Kasumi-1 (cell line): ENCODE results near the gene MYO18A.
"Not testable (repeated sequence)": the region's sequence is repeated elsewhere in the genome, so short reads cannot be mapped to it uniquely, and the experiment has no call there.

Experiments used
- DNase-seq, 2 experiments: peaks; one replicate each; lab custom pipeline; 2025; lab: John Stamatoyannopoulos, UW

The MYO18A gene

GRCh38 chr17:29149431-29150064, 30.6 kb downstream of the MYO18A start:
- no peak for DNase-seq

- DNase-seq, result peak; percentile 88 to 91
Observed at GRCh38 chr17:29148790-29149430, 31.3 kb downstream of the MYO18A start.

GRCh38 chr17:29148257-29148789, 31.9 kb downstream of the MYO18A start:
- DNase-seq, result peak in 1 of 2 experiments; percentile 82

DNA sequence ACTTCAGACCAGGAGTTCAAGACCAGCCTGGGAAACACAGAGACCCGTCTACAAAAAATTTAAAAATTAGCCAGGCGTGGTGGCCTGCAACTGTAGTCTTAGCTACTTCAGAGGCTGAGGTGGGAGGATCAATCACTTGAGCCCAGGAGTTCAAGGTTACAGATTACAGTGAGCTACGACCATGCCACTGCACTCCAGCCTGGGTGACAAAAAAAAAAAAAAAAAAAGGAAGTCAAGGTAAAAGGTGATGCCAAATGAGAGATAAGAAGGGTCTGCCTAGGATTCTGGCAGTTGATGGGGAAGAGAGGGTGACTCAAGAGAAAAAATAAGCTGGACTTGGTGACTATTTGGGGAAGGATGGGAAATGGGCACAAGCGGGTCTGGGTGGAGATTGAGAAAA, 32.5 kb downstream of the MYO18A start:
- DNase-seq, result no peak

- not testable (repeated sequence) for DNase-seq
Observed at GRCh38 chr17:29147228-29147627, 33.0 kb downstream of the MYO18A start.

DNA sequence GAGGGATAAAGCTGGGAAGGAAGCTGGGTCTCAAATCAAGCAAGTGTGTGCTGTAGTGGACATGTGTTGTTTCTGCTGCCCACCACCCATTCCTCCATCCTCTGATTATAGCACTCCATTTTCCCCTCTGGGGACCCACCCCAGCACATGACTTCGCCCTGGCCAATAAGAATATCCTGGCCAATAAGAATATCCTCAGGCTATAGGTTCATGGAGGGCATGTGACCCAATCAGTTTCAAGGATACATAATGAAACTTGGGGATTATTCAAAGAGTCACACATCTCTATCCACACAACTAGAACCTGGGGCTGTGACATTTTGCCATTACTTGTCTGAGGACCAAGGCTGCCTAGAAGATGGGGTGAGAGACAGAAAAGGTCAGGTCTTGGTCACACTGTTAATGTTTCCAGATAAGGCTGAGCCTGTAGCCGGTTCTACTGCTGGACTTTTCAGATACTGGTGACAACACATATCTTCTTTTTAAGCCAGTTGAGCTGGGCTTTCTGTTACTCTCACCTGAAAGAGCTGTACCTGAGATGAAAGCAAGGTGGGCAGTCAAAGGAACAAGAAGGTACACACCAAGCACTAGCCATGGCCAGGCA, 33.7 kb downstream of the MYO18A start:
- no peak for DNase-seq

GRCh38 chr17:29145289-29146073, 34.7 kb downstream of the MYO18A start:
- peak; percentile 89 to 94 for DNase-seq

GRCh38 chr17:29143894-29144293, 36.3 kb downstream of the MYO18A start:
- DNase-seq, result peak; percentile 63 to 64

DNA sequence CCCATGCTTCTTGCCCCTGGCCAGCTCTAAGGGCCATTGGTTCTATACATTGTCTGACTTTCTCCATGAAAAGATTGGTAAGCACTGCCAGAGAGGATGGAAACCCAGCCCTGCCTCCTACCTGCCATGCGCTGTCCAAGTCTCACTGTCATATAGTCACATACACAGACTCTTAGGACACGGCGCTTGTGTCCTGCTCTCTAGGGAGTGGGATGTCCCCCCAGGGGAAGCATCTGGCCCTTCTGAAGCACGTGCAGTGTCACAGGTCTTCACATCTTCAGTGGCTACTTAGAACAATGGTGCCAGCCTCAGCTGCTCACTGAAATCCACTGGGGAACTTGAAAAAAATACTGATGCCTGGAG, 38.7 kb downstream of the MYO18A start:
- DNase-seq, result no peak

DNA sequence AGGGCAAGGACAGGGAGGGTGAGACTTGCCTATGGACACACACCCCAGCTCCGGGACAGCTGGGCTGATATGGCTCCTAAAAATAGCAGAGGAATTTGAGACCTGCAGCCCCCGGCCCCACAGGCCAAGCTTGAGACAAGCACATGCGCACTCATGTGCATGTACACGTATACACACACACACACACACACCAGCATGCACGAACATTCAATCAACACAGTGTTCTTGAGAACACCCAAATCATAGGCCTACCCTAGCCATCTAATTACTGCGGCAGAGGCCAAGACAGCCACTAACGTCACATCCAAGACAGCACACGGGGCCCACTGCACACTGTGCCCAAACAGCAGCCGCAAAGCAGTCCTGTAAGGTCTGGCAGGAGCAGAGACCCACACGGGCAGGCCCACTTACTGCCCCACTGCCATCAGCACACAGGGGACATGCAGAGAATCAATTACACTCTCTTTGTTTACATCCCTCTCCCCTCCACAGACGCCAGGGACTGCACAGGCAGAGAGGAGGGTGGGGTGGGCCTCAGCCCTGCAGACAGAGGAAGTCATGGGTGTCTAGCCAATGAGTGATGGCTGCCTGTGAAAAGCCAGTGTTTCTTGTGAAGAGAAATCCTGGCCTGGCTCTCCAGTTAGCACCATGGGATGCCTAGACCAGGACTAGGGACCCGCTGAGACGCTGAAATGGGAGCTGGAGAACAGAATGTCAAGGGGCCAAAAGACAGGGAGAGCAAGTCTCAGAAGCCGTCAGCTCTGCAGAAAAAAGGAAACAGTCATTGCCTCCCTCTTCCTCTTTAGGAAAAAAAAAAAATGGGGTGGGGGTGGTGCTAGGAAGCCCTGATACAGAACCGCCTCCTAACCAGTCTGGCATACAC, 39.3 kb downstream of the MYO18A start:
- peak; percentile 84 to 91 for DNase-seq

- DNase-seq, result peak; percentile 98 to 99
Observed at GRCh38 chr17:29140051-29140621, 40.1 kb downstream of the MYO18A start.

- peak; percentile 90 to 92 for DNase-seq
Observed at GRCh38 chr17:29138971-29139691, 41.1 kb downstream of the MYO18A start.

- DNase-seq, result peak; percentile 74 to 80
Observed at GRCh38 chr17:29138184-29138955, 41.8 kb downstream of the MYO18A start.

GRCh38 chr17:29136998-29137730, 43.0 kb downstream of the MYO18A start:
- no peak for DNase-seq

- no peak for DNase-seq
Observed at GRCh38 chr17:29135464-29135863, 44.7 kb downstream of the MYO18A start.

DNA sequence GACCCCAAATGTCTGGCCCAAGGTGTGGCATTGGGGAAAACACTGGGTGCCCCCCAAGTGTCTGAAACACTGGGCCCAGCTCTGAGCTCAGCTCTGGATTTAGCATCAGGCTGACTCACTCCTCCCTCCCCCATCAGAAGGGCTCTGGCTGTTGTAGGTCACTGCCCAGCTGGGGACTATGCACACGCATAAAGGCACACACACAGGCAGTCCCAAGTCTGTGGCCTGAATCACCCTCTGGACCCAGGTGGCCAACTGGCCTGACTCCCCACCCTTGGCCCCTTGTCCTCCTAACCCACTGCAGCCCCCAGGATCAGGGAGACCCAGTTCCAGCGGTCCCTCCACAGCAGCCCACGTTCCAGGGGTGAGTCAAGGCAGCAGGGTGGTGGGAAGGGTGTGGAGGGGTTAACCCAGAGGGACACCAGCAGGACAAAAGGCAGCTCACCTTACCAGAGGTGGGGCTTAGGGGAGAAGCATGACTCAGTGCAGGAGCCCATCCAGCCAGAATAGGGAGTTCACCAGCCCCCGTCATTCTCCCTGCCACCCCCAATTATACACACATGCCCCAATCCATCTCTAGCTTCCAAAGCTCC, 47.0 kb downstream of the MYO18A start:
- DNase-seq, result peak in 1 of 2 experiments; percentile 8

GRCh38 chr17:29131814-29132682, 48.1 kb downstream of the MYO18A start:
- DNase-seq, result peak; percentile 36 to 53
